Activated T-cell treated with anti-CD3 and anti-CD28 coated beads for 1 hour (primary cell): Measurements from ENCODE around the gene SHC1.
"Not testable (repeated sequence)": the region's sequence is repeated elsewhere in the genome, so short reads cannot be mapped to it uniquely, and the experiment has no call there.

Experiments
- DNase-seq: peaks from one replicate; pipeline ENCODE4 v3.0.0-alpha.2; 2020; ENCODE audit warnings: low read depth

SHC1 gene

GRCh38 chr1:154995301-154995983 is 24.9 kb upstream of the SHC1 start:
- DNase-seq: not testable (repeated sequence)

DNA sequence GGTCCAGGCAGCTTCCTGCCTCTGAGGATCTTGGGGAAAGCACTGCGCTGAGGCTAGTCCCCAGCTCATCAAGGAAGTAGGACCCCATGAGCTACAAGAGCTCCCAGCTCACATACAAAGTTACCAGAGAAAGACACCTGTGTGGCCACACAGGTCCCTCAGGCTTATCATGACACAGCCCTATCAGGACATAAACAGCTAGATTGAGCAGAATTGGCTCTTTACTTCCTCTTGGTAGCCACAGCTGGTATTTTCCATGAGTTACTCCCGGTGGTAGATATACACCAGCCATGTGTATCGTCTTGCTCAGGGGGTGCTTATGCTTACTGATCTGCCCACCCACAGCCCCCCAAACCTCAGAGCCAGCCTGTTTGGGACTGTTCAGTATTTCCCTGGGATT is 24.0 kb upstream of the SHC1 start:
- no peak for DNase-seq

DNA sequence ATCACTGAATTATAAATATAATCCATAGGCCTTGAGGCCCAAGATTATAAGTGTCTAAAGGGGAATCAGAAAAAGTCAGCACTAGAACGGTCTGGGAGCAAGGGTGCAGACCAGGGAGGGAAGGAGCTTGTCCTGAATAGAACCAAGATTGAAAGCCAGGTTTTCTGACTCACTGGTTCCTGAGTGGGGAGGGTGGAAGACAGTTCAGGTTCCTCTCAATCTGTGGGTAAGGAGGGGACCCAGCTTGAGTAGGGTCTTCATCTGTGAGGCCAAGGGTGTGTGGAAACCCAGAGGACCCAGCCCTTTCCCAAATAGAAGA is 23.7 kb upstream of the SHC1 start:
- DNase-seq: no peak

DNA sequence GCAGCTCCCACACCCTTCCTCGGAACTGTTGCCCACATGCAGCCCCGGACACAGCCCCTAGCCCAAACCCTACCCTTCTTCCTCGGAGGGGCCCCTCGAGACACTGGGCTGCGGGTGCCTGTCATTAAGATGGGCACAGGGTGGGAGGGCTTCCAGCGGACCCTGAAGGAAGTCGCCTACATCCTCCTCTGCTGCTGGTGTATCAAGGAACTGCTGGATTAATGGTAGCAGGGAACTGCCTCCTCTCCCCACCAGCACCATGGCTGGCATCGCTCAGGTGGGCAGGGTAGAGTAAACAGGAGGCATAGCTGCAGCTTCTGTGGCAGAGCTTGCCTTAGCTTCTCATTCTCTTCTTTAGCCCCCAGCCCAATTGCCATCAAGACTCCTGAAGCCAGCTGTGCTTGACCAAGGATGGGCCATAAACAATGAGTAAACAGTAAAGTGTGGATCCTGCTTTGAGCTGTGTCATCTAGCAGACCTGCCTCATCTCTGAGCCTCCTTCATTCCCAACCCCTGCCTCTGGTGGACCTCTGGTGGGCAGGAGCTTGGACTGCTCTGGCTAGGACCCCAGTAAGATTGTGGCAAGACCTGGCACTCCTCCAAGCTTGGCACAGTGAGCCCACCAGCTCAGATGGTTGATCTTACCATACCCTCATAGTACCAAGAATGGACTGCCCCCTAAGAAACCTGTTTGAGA is 23.2 kb upstream of the SHC1 start, which contains the start of gene LENEP:
Gene LENEP, plus strand, starts transcription at position 15 of the 697 bp plus-strand sequence. Its CDS starts 22 bp downstream, at position 37.
- no peak for DNase-seq

GRCh38 chr1:154992721-154993571 is 22.4 kb upstream of the SHC1 start:
- DNase-seq: no peak

DNA sequence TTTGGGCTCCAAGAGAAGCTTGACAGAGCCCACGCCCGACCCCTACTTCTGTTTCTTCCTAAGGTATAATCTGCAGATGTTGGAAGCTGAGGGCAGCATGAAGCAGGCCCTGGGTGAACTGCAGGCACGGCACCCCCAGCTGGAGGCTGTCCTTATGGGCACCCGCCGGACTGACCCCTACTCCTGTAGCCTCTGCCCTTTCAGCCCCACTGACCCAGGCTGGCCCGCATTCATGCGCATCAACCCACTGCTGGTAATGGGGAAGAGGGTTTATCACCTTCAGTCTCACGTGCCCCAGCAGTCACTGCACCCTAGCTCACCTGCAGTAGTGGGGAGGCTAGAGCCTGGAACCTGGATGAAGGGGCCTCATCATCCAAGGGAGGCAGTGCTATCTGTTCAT is 19.7 kb upstream of the SHC1 start:
- DNase-seq: no peak

- DNase-seq: no peak
Measured at GRCh38 chr1:154989195-154989860, 18.8 kb upstream of the SHC1 start.

DNA sequence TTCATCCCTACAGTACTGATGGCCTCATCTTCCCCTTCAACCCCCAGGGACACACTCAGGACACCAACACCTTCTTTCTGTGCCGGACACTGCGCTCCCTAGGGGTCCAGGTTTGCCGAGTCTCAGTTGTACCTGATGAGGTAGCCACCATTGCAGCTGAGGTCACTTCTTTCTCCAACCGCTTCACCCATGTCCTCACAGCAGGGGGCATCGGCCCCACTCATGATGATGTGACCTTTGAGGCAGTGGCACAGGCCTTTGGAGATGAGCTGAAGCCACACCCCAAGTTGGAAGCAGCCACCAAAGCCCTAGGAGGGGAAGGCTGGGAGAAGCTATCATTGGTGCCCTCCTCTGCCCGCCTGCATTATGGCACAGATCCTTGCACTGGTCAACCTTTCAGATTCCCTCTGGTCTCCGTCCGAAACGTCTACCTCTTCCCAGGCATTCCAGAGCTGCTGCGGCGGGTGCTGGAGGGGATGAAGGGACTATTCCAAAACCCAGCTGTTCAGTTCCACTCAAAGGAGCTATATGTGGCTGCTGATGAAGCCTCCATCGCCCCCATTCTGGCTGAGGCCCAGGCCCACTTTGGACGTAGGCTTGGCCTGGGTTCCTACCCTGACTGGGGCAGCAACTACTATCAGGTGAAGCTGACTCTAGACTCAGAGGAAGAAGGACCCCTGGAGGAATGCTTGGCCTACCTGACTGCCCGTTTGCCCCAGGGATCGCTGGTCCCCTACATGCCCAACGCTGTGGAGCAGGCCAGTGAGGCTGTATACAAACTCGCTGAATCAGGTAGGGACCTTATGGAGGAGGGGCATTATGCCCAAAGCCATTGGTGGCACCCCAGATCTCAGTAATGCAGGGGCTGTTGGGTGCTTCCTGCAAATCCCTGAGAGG is 17.8 kb upstream of the SHC1 start:
- no peak for DNase-seq

GRCh38 chr1:154987326-154987725 is 16.8 kb upstream of the SHC1 start:
- DNase-seq: no peak

GRCh38 chr1:154986736-154987135 is 16.2 kb upstream of the SHC1 start:
- not testable (repeated sequence) for DNase-seq

DNA sequence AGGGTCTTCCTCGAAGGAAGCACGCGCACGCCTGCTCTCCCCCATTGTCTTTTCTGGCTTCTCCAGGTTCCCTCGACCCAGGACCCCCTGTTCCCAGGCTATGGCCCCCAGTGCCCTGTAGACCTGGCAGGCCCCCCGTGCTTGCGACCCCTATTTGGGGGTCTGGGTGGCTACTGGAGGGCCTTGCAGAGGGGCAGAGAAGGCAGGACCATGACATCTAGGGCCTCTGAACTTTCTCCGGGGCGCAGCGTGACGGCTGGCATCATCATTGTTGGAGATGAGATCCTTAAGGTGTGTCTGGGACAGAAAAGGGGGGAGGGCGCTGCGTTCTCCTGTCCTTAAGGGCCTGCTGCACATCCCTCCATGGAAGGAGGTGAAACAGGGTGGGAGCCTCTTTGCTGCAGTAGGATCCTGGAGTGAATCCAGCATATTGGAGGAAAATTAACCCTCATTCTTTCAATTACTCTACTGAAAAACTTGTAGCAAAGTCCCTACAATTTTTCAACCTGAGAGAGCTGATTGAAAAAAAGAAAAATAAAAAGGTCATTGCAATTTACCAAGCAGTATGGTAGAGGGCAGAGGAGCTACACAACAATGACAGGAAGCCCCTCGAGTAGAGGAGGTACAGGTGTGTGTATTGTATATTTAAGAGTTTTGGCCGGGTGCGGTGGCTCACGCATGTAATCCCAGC is 13.4 kb upstream of the SHC1 start:
- no peak for DNase-seq

DNA sequence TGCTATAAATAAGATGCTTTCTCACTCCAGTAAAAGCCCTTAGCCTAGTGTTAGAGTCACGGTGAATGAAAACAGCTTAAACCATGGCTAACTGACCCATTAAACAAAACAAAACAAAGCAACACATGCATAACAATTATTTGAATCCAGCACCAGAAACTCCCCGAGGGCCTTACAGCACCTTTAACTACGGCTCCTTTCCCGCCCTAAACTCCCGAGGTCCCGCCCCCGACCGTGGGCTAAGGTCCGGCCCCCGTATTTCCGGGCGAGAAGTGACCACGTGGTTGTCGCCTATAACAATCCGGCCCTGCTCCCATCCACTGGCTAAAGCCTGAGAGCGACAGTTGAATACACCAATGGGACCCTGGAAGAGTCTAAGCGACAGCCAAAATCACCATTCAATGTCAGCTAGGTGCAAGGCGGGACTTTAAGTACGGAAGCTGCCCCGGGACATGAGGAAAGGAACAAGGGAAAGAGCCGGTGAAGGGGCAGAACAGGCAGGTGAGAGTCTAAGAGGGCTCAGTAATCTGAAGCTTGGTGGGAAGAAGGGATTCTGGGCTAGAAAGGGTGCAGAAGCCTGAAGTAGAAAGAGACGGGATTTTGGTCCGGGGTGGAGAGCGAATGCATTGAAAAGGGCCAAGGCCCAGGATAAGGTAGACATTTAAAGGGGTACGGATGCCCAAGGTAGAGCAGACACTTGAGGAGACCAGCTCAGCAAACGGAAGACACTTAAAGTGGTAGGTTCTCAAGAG is 12.5 kb upstream of the SHC1 start, which contains the start of gene FLAD1:
Gene FLAD1, plus strand, starts transcription at position 448 of the 752 bp plus-strand sequence. CDS start 351 bp downstream, outside the sequence.
- DNase-seq: peak; percentile 89

DNA sequence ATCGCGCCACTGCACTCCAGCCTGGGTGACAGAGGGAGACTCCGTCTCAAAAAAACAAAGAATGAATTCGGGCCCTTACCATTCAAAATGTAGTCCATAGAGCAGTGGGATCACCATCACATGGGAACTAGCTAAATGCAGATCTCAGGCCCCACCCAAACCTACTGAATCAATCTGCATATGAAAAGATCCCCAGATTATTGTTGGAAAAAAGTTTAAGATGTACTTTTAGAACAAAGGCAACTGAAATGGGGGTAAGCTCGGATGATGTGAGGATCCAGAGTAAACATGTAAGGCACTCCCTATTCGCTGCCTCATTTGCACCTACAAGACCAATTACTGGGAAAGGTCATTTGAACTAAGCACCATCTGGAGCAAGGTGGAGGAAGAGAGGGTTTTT is 11.8 kb upstream of the SHC1 start:
- no peak for DNase-seq

- DNase-seq: no peak
Measured at GRCh38 chr1:154978360-154978759, 7.8 kb upstream of the SHC1 start.

GRCh38 chr1:154977762-154978161 is 7.2 kb upstream of the SHC1 start:
- not testable (repeated sequence) for DNase-seq

GRCh38 chr1:154975409-154976059 is 5.0 kb upstream of the SHC1 start:
- DNase-seq: peak; percentile 31

DNA sequence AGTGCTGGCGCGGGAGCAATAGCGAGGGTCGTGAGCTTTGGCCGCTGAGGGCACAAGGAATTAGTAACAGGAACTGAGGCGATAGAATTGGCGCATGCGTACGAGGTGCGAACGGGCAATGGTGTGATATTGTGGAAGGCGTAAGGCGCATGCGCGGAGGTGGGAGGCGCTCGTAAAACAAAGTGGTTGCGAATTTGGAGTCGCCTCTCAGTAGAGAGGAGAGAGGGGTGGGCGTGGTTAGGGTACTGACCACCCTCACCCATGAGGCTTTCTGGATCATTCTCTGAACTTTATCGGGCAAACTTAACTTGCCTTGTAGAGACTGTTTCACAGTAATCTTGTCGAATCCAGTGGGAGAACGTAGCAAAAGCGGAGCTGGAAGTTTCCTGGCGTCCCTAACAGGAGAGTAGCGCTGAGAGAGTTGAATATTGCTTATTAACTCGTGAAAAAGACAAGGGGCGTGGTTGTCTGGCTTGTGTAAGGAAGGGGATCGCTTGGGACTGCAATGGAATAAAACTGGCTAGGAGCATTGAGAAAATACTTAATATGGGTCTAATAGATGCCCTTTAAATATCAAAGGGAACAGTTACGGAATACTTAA is 4.4 kb upstream of the SHC1 start:
- peak; percentile 96 for DNase-seq

- peak; percentile 95 for DNase-seq
Measured at GRCh38 chr1:154974102-154974807, 3.7 kb upstream of the SHC1 start, which contains the start of gene CKS1B. Gene CKS1B, plus strand, starts transcription at chr1:154974681. Its CDS starts 65 bp downstream, at chr1:154974746.
